Endothelial cell of coronary artery (primary cell): ENCODE results near the gene OR10H3. TPM values are rescaled to one million over a fixed set of nuclear protein-coding genes. Genes with fewer than 3 reads are reported as not detected.

Experiments used
- total RNA-seq: library from RNA; depleted of rRNA; stranded (reverse); fragments of >200 nt; gene quantifications from 2 replicates; pipeline ENCODE4 v1.2.3, GENCODE V29; 2014

OR10H3 gene
- total RNA-seq: not detected in 2 replicates

GRCh38 chr19:15737722-15738121, at the start of gene OR10H3:
OR10H3 (plus strand) TSS chr19:15737985; CDS start chr19:15741393, 3,408 bp downstream.

GRCh38 chr19:15727724-15728123, 10.1 kb upstream of the OR10H3 start, which contains the start of gene OR10H2:
OR10H2 (plus strand) TSS chr19:15728024; CDS start chr19:15728044, 20 bp downstream.

GRCh38 chr19:15787611-15788155, 49.9 kb downstream of the OR10H3 start, which contains the start of gene OR10H5:
OR10H5 (plus strand) TSS chr19:15787661; CDS start chr19:15794049, 6,388 bp downstream.

Other genes starting within 250 kb of the OR10H3 start
- not detected in 2 replicates for gene CYP4F22, start 229.5 kb upstream of the OR10H3 start, total RNA-seq
- not detected in 2 replicates for gene CYP4F8, start 122.8 kb upstream of the OR10H3 start, total RNA-seq
- gene CYP4F3, start 97.1 kb upstream of the OR10H3 start, total RNA-seq: not detected in 2 replicates
- gene CYP4F12, start 64.9 kb upstream of the OR10H3 start, total RNA-seq: not detected in 2 replicates
- not detected in 2 replicates for gene OR10H2, start 10.0 kb upstream of the OR10H3 start, total RNA-seq
- not detected in 2 replicates for gene OR10H5, start 49.7 kb downstream of the OR10H3 start, total RNA-seq
- not detected in 2 replicates for gene OR10H1, start 77.7 kb downstream of the OR10H3 start, total RNA-seq
- not detected in 2 replicates for gene CYP4F2, start 160.1 kb downstream of the OR10H3 start, total RNA-seq
- gene CYP4F11, start 196.5 kb downstream of the OR10H3 start, total RNA-seq: not detected in 2 replicates
- gene OR10H4, start 211.0 kb downstream of the OR10H3 start, total RNA-seq: not detected in 2 replicates